Breast epithelium (tissue), 3 donors: Measurements from ENCODE around the gene AK9.

ENCODE experiments used
- CTCF ChIP-seq, 3 donors: fragments of 450-650 bp; IDR thresholded peaks; one replicate each; pipeline ENCODE4 v1.5.1; 2016 to 2017; ENCODE audit warnings: antibody characterized with exemption in 3 of 3, mild to moderate bottlenecking in 3 of 3, moderate library complexity in 3 of 3
- POLR2A ChIP-seq: fragments of 450-650 bp; IDR thresholded peaks from one replicate; pipeline ENCODE4 v1.6.1; 2016; ENCODE audit warnings: antibody characterized with exemption, mild to moderate bottlenecking, moderate library complexity

GRCh38 chr6:109446072-109446471, 244.9 kb downstream of the AK9 start:
- TF ChIP-seq POLR2A (no peak), CTCF (IDR thresholded peaks at IDR 0.05) (no peak)
